ENCODE data around the gene INSIG2. TPM values are rescaled to one million over a fixed set of nuclear protein-coding genes. Genes with fewer than 3 reads are reported as not detected.

Gene INSIG2
- total and polyA plus RNA-seq, 2 of the 4 experiments (the other 2 are of a cell fraction) = 9.1 to 11.7 TPM

GRCh38 chr2:118084491-118085089 is 3.7 kb upstream of the INSIG2 start:
- Histone ChIP-seq H3K14ac (replicated peaks; ENCODE audit: low read depth, low read length) (no peak overlapping the region), H2BK15ac (ENCODE audit: low read depth, low read length) (no peak overlapping the region), H3K4me1 (ENCODE audit: control insufficient read depth, insufficient read depth, low read length) (no peaks in the 10 kb centered on the region), H2BK20ac (ENCODE audit: low read depth, low read length) (no peak overlapping the region), H4K8ac (ENCODE audit: low read depth in 2 of 2, low read length in 2 of 2) (no peak overlapping the region), H3K9me3 (ENCODE audit: control insufficient read depth, insufficient read depth, low read length) (no peaks in the 10 kb centered on the region), H3K27me3 (ENCODE audit: control insufficient read depth, insufficient read depth, low read length) (peaks cover 16% of the 10 kb centered on the region), H3K4ac (ENCODE audit: low read depth, low read length) (no peak overlapping the region), H2AFZ (replicated peaks; ENCODE audit: low read length, poor library complexity) (no peak overlapping the region), H4K91ac (ENCODE audit: insufficient read depth, low read depth, low read length) (no peak overlapping the region), H3K79me1 (ENCODE audit: low read depth in 1 of 2, low read length in 2 of 2) (peaks cover 0 to 12% of the 10 kb centered on the region in 2 experiments; a peak in 2 of 4 replicates), H3K18ac (ENCODE audit: low read depth, low read length) (no peak overlapping the region), H2AK5ac (ENCODE audit: low read depth, low read length) (no peak overlapping the region), H3K9me1 (ENCODE audit: insufficient read depth, low read length) (no peaks in the 10 kb centered on the region), H2AK9ac (replicated peaks; ENCODE audit: low read depth, low read length, poor library complexity) (no peak overlapping the region), H3K27ac (ENCODE audit: insufficient read depth, low read length) (no peak overlapping the region), H3K9ac (ENCODE audit: low read depth, low read length) (no peak overlapping the region), H3K56ac (ENCODE audit: extremely low read depth, insufficient read depth, low read length) (no peak overlapping the region), H2BK5ac (ENCODE audit: low read depth, low read length, poor library complexity, severe bottlenecking) (no peak overlapping the region), H3K4me3 (ENCODE audit: insufficient read depth, low read depth, low read length) (no peak overlapping the region), H2BK120ac (ENCODE audit: low read depth, low read length) (no peak overlapping the region), H4K5ac (ENCODE audit: low read depth, low read length) (no peak overlapping the region), H3K36me3 (ENCODE audit: control insufficient read depth, insufficient read depth, low read length) (no peaks in the 10 kb centered on the region), H3K23ac (ENCODE audit: low read depth, low read length) (no peak overlapping the region), H3K4me2 (ENCODE audit: low read depth, low read length) (no peak overlapping the region), H4K20me1 (ENCODE audit: insufficient read depth, low read length) (no peaks in the 10 kb centered on the region)
- BruUV-seq (replicated peaks) = no TSS peak
- POLR2A ChIA-PET (ENCODE audit: unreplicated experiment) = no interaction called here
- DNase-seq (no peak), ATAC-seq (ENCODE audit: low read depth) (no peak)
- CTCF ChIA-PET = interaction anchor here (1.1 kb wide), 1 partner anchor 37 kb away, joined by 5 read pairs; no protein-coding TSS in a partner anchor
- no CpG with 5 or more reads among the region's 5 CpGs for WGBS, 2 experiments (ENCODE audit: extremely low coverage in 2 of 2, insufficient read length in 1 of 2)
- intact Hi-C loops (cut with micrococcal nuclease) = loop anchor here (5.0 kb wide), 1 partner anchor 103 kb away; no protein-coding TSS in a partner anchor
- TF ChIP-seq POLR2A (IDR thresholded peaks at IDR 0.05; ENCODE audit: low read depth, low read length) = no peak
- no peak for TF ChIP-seq MAZ (IDR thresholded peaks at IDR 0.05; ENCODE audit: borderline replicate concordance, low read depth, low read length)
- TF ChIP-seq NFE2L2 (IDR thresholded peaks at IDR 0.05; ENCODE audit: low read depth, low read length) = no peak
- no peak for TF ChIP-seq BHLHE40 (IDR thresholded peaks at IDR 0.05; ENCODE audit: low read depth, low read length)
- no peak for TF ChIP-seq MAFK (IDR thresholded peaks at IDR 0.05; ENCODE audit: low read depth, low read length)
- TF ChIP-seq CTCF (conservative IDR thresholded peaks at IDR 0.05; ENCODE audit: low read depth, low read length) = no peak
- TF ChIP-seq FOS (IDR thresholded peaks at IDR 0.05; ENCODE audit: low read depth, low read length) = no peak
- TF ChIP-seq RFX5 (IDR thresholded peaks at IDR 0.05; ENCODE audit: low read depth, low read length) = no peak
- TF ChIP-seq CHD1 (IDR thresholded peaks at IDR 0.05; ENCODE audit: low read depth, low read length) = no peak
- no peak for TF ChIP-seq MXI1 (IDR thresholded peaks at IDR 0.05; ENCODE audit: borderline replicate concordance, low read depth, low read length)
- in situ Hi-C loops (cut with MboI; ENCODE audit: low sequenced_read_pairs) = no loop called here
- dilution Hi-C loops (cut with HindIII; ENCODE audit: low sequenced_read_pairs, unreplicated experiment) = no loop called here
